Neuronal stem cell (in vitro differentiated cells): ENCODE measurements around the gene WDR83.
A peak's percentile ranks its signal among the peaks of the same experiment; 100 is the strongest.

ENCODE experiments used
- DNase-seq: peaks from one replicate; pipeline ENCODE4 v3.0.0-alpha.2; 2013; ENCODE audit warnings: low spot score
- H2AFZ ChIP-seq: one replicate; pipeline ENCODE4 v1.6.1; 2013; ENCODE audit warnings: mild to moderate bottlenecking, low read length, inconsistent platforms
- H2AK5ac ChIP-seq: 2 replicates; pipeline ENCODE4 v1.6.1; 2013; ENCODE audit warnings: low read depth, mild to moderate bottlenecking, inconsistent platforms, low read length, moderate library complexity, mixed read lengths
- H2BK120ac ChIP-seq: 2 replicates; pipeline ENCODE4 v1.6.1; 2013; ENCODE audit warnings: low read depth, mild to moderate bottlenecking, inconsistent platforms, low read length, moderate library complexity, mixed read lengths
- H2BK12ac ChIP-seq: one replicate; pipeline ENCODE4 v1.6.1; 2013; ENCODE audit warnings: low read length, inconsistent platforms
- H2BK15ac ChIP-seq: 2 replicates; pipeline ENCODE4 v1.6.1; 2013; ENCODE audit warnings: mild to moderate bottlenecking, low read length, inconsistent platforms, mixed read lengths
- H2BK5ac ChIP-seq: one replicate; pipeline ENCODE4 v1.6.1; 2013; ENCODE audit warnings: inconsistent platforms, mild to moderate bottlenecking, low read length, moderate library complexity
- H3K14ac ChIP-seq: one replicate; pipeline ENCODE4 v1.6.1; 2013; ENCODE audit warnings: low read length, inconsistent platforms
- H3K18ac ChIP-seq: 2 replicates; pipeline ENCODE4 v1.6.1; 2013; ENCODE audit warnings: low read length, inconsistent platforms
- H3K23ac ChIP-seq: 2 replicates; pipeline ENCODE4 v1.6.1; 2013; ENCODE audit warnings: low read depth, mild to moderate bottlenecking, mixed read lengths, low read length, inconsistent platforms; ENCODE audit not compliant: poor library complexity
- H3K27ac ChIP-seq: replicated peaks from 3 replicates; pipeline ENCODE4 v1.5.1; 2013; ENCODE audit warnings: low read length, inconsistent platforms
- H3K27me3 ChIP-seq, 3 experiments: 2 replicates each; pipeline ENCODE4 v1.6.1; 2013; ENCODE audit warnings: low read length in 3 of 3, mild to moderate bottlenecking in 2 of 3, inconsistent platforms in 1 of 3, low read depth in 1 of 3, mixed read lengths in 1 of 3, moderate library complexity in 1 of 3; ENCODE audit not compliant: control insufficient read depth in 3 of 3, insufficient read depth in 3 of 3
- H3K36me3 ChIP-seq, 2 donors: replicated peaks in 1 of 2; 2 replicates each; pipeline ENCODE4 v1.6.1; 2013; ENCODE audit warnings: low read length in 2 of 2; ENCODE audit not compliant: control insufficient read depth in 2 of 2, insufficient read depth in 2 of 2
- H3K4ac ChIP-seq: 2 replicates; pipeline ENCODE4 v1.6.1; 2013; ENCODE audit warnings: inconsistent platforms, mild to moderate bottlenecking, low read length, moderate library complexity
- H3K4me1 ChIP-seq, 2 donors: 1 replicate in 1 of 2; 2 replicates in 1 of 2; pipeline ENCODE4 v1.6.1; 2013; ENCODE audit warnings: low read length in 2 of 2, low read depth in 1 of 2; ENCODE audit not compliant: control insufficient read depth in 2 of 2, insufficient read depth in 1 of 2
- H3K4me2 ChIP-seq: one replicate; pipeline ENCODE4 v1.6.1; 2013; ENCODE audit warnings: mild to moderate bottlenecking, low read length, inconsistent platforms; ENCODE audit not compliant: insufficient read depth, poor library complexity, severe bottlenecking
- H3K4me3 ChIP-seq, 2 donors: 2 replicates each; pipeline ENCODE4 v1.5.1; 2013; ENCODE audit warnings: low read length in 2 of 2, mild to moderate bottlenecking in 2 of 2, inconsistent platforms in 1 of 2, moderate library complexity in 1 of 2
- H3K79me1 ChIP-seq: one replicate; pipeline ENCODE4 v1.6.1; 2013; ENCODE audit warnings: low read depth, mild to moderate bottlenecking, inconsistent platforms, low read length, moderate library complexity
- H3K9ac ChIP-seq: one replicate; pipeline ENCODE4 v1.6.1; 2013; ENCODE audit warnings: mild to moderate bottlenecking, low read depth, low read length, inconsistent platforms; ENCODE audit not compliant: poor library complexity
- H3K9me3 ChIP-seq, 2 donors: replicated peaks in 1 of 2; 2 replicates each; pipeline versions ENCODE3 to v1.6.1; 2013; ENCODE audit warnings: low read length in 2 of 2, mild to moderate bottlenecking in 2 of 2, inconsistent platforms in 1 of 2, low read depth in 1 of 2, mixed read lengths in 1 of 2, moderate library complexity in 1 of 2; ENCODE audit not compliant: control insufficient read depth in 2 of 2, insufficient read depth in 1 of 2
- H4K8ac ChIP-seq: one replicate; pipeline ENCODE4 v1.6.1; 2013; ENCODE audit warnings: low read depth, mild to moderate bottlenecking, inconsistent platforms, low read length, moderate library complexity
- H4K91ac ChIP-seq: one replicate; pipeline ENCODE4 v1.6.1; 2013; ENCODE audit warnings: low read length, low read depth, mild to moderate bottlenecking, inconsistent platforms; ENCODE audit not compliant: poor library complexity
- WGBS, 2 donors: extraction: QIAGEN DNeasy Blood & Tissue Kit; methylation state at CpG; one replicate each; pipeline ENCODE4 v1.1.7; 2013; ENCODE audit warnings: missing lambda C conversion rate in 2 of 2, mixed read lengths in 1 of 2; ENCODE audit not compliant: insufficient read length in 2 of 2, insufficient replicate concordance in 1 of 2; ENCODE audit errors: extremely low coverage in 2 of 2; 5-methylcytosine and 5-hydroxymethylcytosine counted together

Gene WDR83

GRCh38 chr19:12705169-12705568, 38.6 kb downstream of the WDR83 start:
- Histone ChIP-seq H2AK5ac (peak overlapping the region; percentile 40), H2BK5ac (no peak overlapping the region), H2BK120ac (no peak overlapping the region), H4K91ac (no peak overlapping the region), H3K4me3 (peak overlapping the region in 1 of 2 donors; percentile 37), H3K4me1 (peaks cover 0 to 7% of the 10 kb centered on the region in 2 donors), H2BK15ac (no peak overlapping the region), H3K27me3 (no peaks in the 10 kb centered on the region), H3K4me2 (no peak overlapping the region), H3K23ac (peak overlapping the region; percentile 73), H2AFZ (no peak overlapping the region), H3K9ac (peak overlapping the region; percentile 84), H4K8ac (peak overlapping the region; percentile 82), H3K79me1 (peaks cover 9% of the 10 kb centered on the region), H3K36me3 (peaks cover 63 to 96% of the 10 kb centered on the region in 2 donors), H3K14ac (no peak overlapping the region), H3K9me3 (peaks cover 0 to 2% of the 10 kb centered on the region in 2 donors), H3K4ac (no peak overlapping the region), H3K18ac (no peak overlapping the region), H2BK12ac (peak overlapping the region; percentile 30), H3K27ac (no peak overlapping the region)
- WGBS, 2 donors, result no CpG with 5 or more reads among the region's 13 CpGs
- no peak for DNase-seq

- Histone ChIP-seq H3K14ac (no peak overlapping the region), H3K9ac (no peak overlapping the region), H3K9me3 (peaks cover 0 to 2% of the 10 kb centered on the region in 2 donors), H2BK12ac (peak overlapping the region; percentile 30), H3K27ac (no peak overlapping the region), H2BK5ac (no peak overlapping the region), H3K4me2 (no peak overlapping the region), H4K8ac (no peak overlapping the region), H4K91ac (no peak overlapping the region), H2BK15ac (no peak overlapping the region), H2AK5ac (no peak overlapping the region), H3K4me1 (peaks cover 0 to 7% of the 10 kb centered on the region in 2 donors), H3K4ac (peak overlapping the region; percentile 23), H2BK120ac (no peak overlapping the region), H3K23ac (peak overlapping the region; percentile 73), H2AFZ (no peak overlapping the region), H3K36me3 (peaks cover 64 to 97% of the 10 kb centered on the region in 2 donors), H3K4me3 (no peak overlapping the region), H3K18ac (no peak overlapping the region), H3K27me3 (no peaks in the 10 kb centered on the region), H3K79me1 (peaks cover 9% of the 10 kb centered on the region)
- no peak for DNase-seq
- no CpG with 5 or more reads among the region's 29 CpGs for whole genome bisulfite sequencing, 2 donors
These were observed 39.2 kb downstream of the WDR83 start for GRCh38 chr19:12705654-12706331.

GRCh38 chr19:12706332-12706718, 39.7 kb downstream of the WDR83 start:
- no peak overlapping the region for H4K91ac ChIP-seq
- WGBS, 2 donors, result no CpG with 5 or more reads among the region's 13 CpGs
- H2BK120ac ChIP-seq, result peak overlapping the region; percentile 28
- no peak overlapping the region for H3K14ac ChIP-seq
- H2AFZ ChIP-seq, result no peak overlapping the region
- H3K18ac ChIP-seq, result no peak overlapping the region
- no peak overlapping the region for H3K4me2 ChIP-seq
- H3K4ac ChIP-seq, result no peak overlapping the region
- no peak overlapping the region for H2BK12ac ChIP-seq
- H2BK15ac ChIP-seq, result no peak overlapping the region
- no peaks in the 10 kb centered on the region for H3K27me3 ChIP-seq
- peaks cover 0 to 2% of the 10 kb centered on the region in 2 donors for H3K9me3 ChIP-seq
- H4K8ac ChIP-seq, result no peak overlapping the region
- peaks cover 0 to 7% of the 10 kb centered on the region in 2 donors for H3K4me1 ChIP-seq
- peaks cover 62 to 96% of the 10 kb centered on the region in 2 donors for H3K36me3 ChIP-seq
- H3K9ac ChIP-seq, result no peak overlapping the region
- no peak overlapping the region for H2BK5ac ChIP-seq
- no peak overlapping the region for H3K27ac ChIP-seq
- H3K79me1 ChIP-seq, result peaks cover 12% of the 10 kb centered on the region
- H2AK5ac ChIP-seq, result no peak overlapping the region
- no peak for DNase-seq
- peak overlapping the region in 1 of 2 donors; percentile 42 for H3K4me3 ChIP-seq
- peak overlapping the region; percentile 65 for H3K23ac ChIP-seq

DNA sequence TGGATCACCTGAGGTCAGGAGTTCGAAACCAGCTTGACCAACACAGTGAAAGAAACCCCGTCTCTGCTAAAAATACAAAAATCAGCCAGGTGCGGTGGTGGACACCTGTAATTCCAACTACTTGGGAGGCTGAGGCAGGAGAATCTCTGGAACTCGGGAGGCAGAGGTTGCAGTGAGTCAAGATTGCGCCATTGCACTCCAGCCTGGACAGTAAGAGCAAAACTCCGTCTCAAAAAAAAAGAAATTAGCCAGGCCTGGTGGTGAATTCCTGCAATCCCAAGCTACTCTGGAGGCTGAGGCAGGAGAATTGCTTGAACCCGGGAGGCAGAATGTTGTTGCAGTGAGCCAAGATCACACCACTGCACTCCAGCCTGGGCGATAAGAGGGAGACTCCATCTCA, 42.0 kb downstream of the WDR83 start:
- H2AFZ ChIP-seq, result no peak overlapping the region
- no peak overlapping the region for H3K4me2 ChIP-seq
- H3K27me3 ChIP-seq, result no peaks in the 10 kb centered on the region
- no peak overlapping the region for H3K23ac ChIP-seq
- H4K91ac ChIP-seq, result no peak overlapping the region
- no peak overlapping the region for H3K4me3 ChIP-seq
- no peak overlapping the region for H3K9ac ChIP-seq
- no peak overlapping the region for H3K27ac ChIP-seq
- H2BK15ac ChIP-seq, result no peak overlapping the region
- H2BK120ac ChIP-seq, result no peak overlapping the region
- no peak overlapping the region for H3K18ac ChIP-seq
- no peak overlapping the region for H3K4ac ChIP-seq
- H3K36me3 ChIP-seq, result peaks cover 50 to 93% of the 10 kb centered on the region in 2 donors
- H3K14ac ChIP-seq, result no peak overlapping the region
- no peak for DNase-seq
- H3K9me3 ChIP-seq, result peaks cover 2 to 3% of the 10 kb centered on the region in 2 donors
- H2BK12ac ChIP-seq, result no peak overlapping the region
- WGBS, 2 donors, result no CpG with 5 or more reads among the region's 8 CpGs
- no peak overlapping the region for H4K8ac ChIP-seq
- no peak overlapping the region for H2AK5ac ChIP-seq
- H3K4me1 ChIP-seq, result no peaks in the 10 kb centered on the region
- peaks cover 10% of the 10 kb centered on the region for H3K79me1 ChIP-seq
- H2BK5ac ChIP-seq, result no peak overlapping the region
